ENCODE results near the gene CPEB1.

- no peak for TF ChIP-seq POLR2A (IDR thresholded peaks at IDR 0.05)
- TF ChIP-seq, protein P1, sequence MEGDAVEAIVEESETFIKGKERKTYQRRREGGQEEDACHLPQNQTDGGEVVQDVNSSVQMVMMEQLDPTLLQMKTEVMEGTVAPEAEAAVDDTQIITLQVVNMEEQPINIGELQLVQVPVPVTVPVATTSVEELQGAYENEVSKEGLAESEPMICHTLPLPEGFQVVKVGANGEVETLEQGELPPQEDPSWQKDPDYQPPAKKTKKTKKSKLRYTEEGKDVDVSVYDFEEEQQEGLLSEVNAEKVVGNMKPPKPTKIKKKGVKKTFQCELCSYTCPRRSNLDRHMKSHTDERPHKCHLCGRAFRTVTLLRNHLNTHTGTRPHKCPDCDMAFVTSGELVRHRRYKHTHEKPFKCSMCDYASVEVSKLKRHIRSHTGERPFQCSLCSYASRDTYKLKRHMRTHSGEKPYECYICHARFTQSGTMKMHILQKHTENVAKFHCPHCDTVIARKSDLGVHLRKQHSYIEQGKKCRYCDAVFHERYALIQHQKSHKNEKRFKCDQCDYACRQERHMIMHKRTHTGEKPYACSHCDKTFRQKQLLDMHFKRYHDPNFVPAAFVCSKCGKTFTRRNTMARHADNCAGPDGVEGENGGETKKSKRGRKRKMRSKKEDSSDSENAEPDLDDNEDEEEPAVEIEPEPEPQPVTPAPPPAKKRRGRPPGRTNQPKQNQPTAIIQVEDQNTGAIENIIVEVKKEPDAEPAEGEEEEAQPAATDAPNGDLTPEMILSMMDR (IDR thresholded peaks at IDR 0.05 in 8 of 11, conservative IDR thresholded peaks at IDR 0.05 in 3 of 11): no peak
These were observed 93.3 kb downstream of the CPEB1 start for GRCh38 chr15:82553846-82554245.
